SK-N-SH (cell line): ENCODE results near the gene CSRP2. TPM values are rescaled to one million over a fixed set of nuclear protein-coding genes. Genes with fewer than 3 reads are reported as not detected.
A peak's percentile ranks its signal among the peaks of the same experiment; 100 is the strongest.

Source experiments
- CTCF ChIA-PET: fragments of 300-600, 350-600 bp; formaldehyde crosslinking; extraction: SDS; loops from one replicate; lab custom pipeline; 2021; lab: Yijun Ruan, JAX
- POLR2A ChIA-PET: fragments of 350-600 bp; sonication (Branson Sonifier 250); formaldehyde crosslinking; extraction: SDS; loops from one replicate; lab custom pipeline; 2020; ENCODE audit warnings: antibody characterized with exemption, inconsistent platforms; lab: Yijun Ruan, JAX
- DNase-seq: peaks from one replicate; pipeline ENCODE4 v3.0.0; 2012
- H2AFZ ChIP-seq: fragments of 200-600 bp; sonication (generic); 2 replicates; pipeline ENCODE4 v1.8.1; 2016; ENCODE audit warnings: antibody characterized with exemption, mild to moderate bottlenecking, low read depth
- H3F3A ChIP-seq: fragments of 200-600 bp; sonication (generic); replicated peaks from 2 replicates; pipeline ENCODE3; 2016; ENCODE audit warnings: antibody characterized with exemption, mild to moderate bottlenecking; ENCODE audit not compliant: insufficient read depth
- H3K27ac ChIP-seq, 2 experiments: fragments of 200-500 bp in 1 of 2; fragments of 200-600 bp in 1 of 2; sonication (Bioruptor generic) in 1 of 2; sonication (generic), shearing (Covaris generic) in 1 of 2; 2 replicates each; pipeline versions ENCODE4 v1.5.1 to v1.6.1; 2014 to 2016; ENCODE audit warnings: low read depth in 2 of 2, inconsistent platforms in 1 of 2, low read length in 1 of 2, mild to moderate bottlenecking in 1 of 2, mixed read lengths in 1 of 2
- H3K27me3 ChIP-seq: fragments of 200-600 bp; sonication (generic), shearing (Covaris generic); 2 replicates; pipeline ENCODE4 v1.6.1; 2016; ENCODE audit warnings: mixed run types; ENCODE audit not compliant: insufficient read depth
- H3K36me3 ChIP-seq, 2 experiments: fragments of 200-500 bp in 1 of 2; fragments of 200-600 bp in 1 of 2; sonication (Bioruptor generic) in 1 of 2; sonication (generic) in 1 of 2; replicated peaks in 1 of 2; 2 replicates each; pipeline versions ENCODE3 to v1.5.1; 2014 to 2016; ENCODE audit warnings: low read length in 1 of 2, mild to moderate bottlenecking in 1 of 2; ENCODE audit not compliant: insufficient read depth in 2 of 2, control insufficient read depth in 1 of 2
- H3K4me1 ChIP-seq, 2 experiments: fragments of 200-500 bp in 1 of 2; fragments of 200-600 bp in 1 of 2; sonication (Bioruptor generic) in 1 of 2; sonication (generic), shearing (Covaris generic) in 1 of 2; 2 replicates each; pipeline versions ENCODE4 v1.5.1 to v1.6.1; 2014 to 2016; ENCODE audit warnings: low read depth in 1 of 2, low read length in 1 of 2, mixed run types in 1 of 2; ENCODE audit not compliant: insufficient read depth in 2 of 2, control insufficient read depth in 1 of 2
- H3K4me2 ChIP-seq: fragments of 200-600 bp; sonication (generic), shearing (Covaris generic); 2 replicates; pipeline ENCODE4 v1.6.1; 2017; ENCODE audit warnings: mixed run types
- H3K4me3 ChIP-seq, 2 experiments: fragments of 200-500 bp in 1 of 2; fragments of 200-600 bp in 1 of 2; sonication (Bioruptor generic) in 1 of 2; sonication (generic), shearing (Covaris generic) in 1 of 2; 2 replicates each; pipeline versions ENCODE4 v1.5.1 to v1.8.1; 2014 to 2016; ENCODE audit warnings: low read depth in 2 of 2, inconsistent platforms in 1 of 2, low read length in 1 of 2, mild to moderate bottlenecking in 1 of 2, mixed read lengths in 1 of 2, moderate library complexity in 1 of 2
- H3K79me2 ChIP-seq: fragments of 200-600 bp; sonication (generic); 2 replicates; pipeline ENCODE4 v1.8.1; 2017; ENCODE audit warnings: mild to moderate bottlenecking; ENCODE audit not compliant: insufficient read depth
- H3K9ac ChIP-seq: fragments of 200-600 bp; sonication (generic); 2 replicates; pipeline ENCODE4 v1.6.1; 2017; ENCODE audit warnings: mixed run types
- H3K9me2 ChIP-seq: fragments of 200-600 bp; sonication (generic); 2 replicates; pipeline ENCODE4 v1.6.1; 2017; ENCODE audit warnings: mixed run types
- H3K9me3 ChIP-seq: fragments of 200-600 bp; sonication (generic); 2 replicates; pipeline ENCODE4 v1.6.1; 2017; ENCODE audit warnings: mixed run types, mild to moderate bottlenecking, moderate library complexity
- H4K20me1 ChIP-seq: fragments of 200-600 bp; sonication (generic); 2 replicates; pipeline ENCODE4 v1.6.1; 2017; ENCODE audit warnings: mild to moderate bottlenecking, mixed run types; ENCODE audit not compliant: insufficient read depth
- CHD2 ChIP-seq: fragments of 150-350 bp; IDR thresholded peaks from 2 replicates; pipeline ENCODE4 v1.6.1; 2018; ENCODE audit warnings: low read length; ENCODE audit not compliant: partially characterized antibody
- EZH2phosphoT487 ChIP-seq: fragments of 200-600 bp; sonication (generic); IDR thresholded peaks from 2 replicates; pipeline ENCODE4 v1.6.1; 2017; ENCODE audit warnings: low read depth, mixed run types, mild to moderate bottlenecking, antibody characterized with exemption, moderate library complexity, borderline replicate concordance
- JUND ChIP-seq: IDR thresholded peaks from 2 replicates; pipeline ENCODE4 v1.4.0; 2012
- RCOR1 ChIP-seq: fragments of 150-350 bp; IDR thresholded peaks from 2 replicates; pipeline ENCODE4 v1.6.1; 2017; ENCODE audit warnings: antibody characterized with exemption, low read length
- RFX5 ChIP-seq: IDR thresholded peaks from 2 replicates; pipeline ENCODE4 v1.6.1; 2012; ENCODE audit warnings: mild to moderate bottlenecking, improper control_type of control experiment, low read length
- YY1 ChIP-seq: IDR thresholded peaks from 2 replicates; pipeline ENCODE4 v1.4.0; 2012; ENCODE audit warnings: low read depth, mild to moderate bottlenecking
- WGBS: methylation state at CpG from one replicate; pipeline ENCODE4 v1.1.6; 2017; ENCODE audit warnings: low lambda C conversion rate; 5-methylcytosine and 5-hydroxymethylcytosine counted together
- polyA plus RNA-seq, 3 experiments: library from polyadenylated mRNA; depleted of rRNA; stranded (reverse); fragments of >200 nt; gene quantifications; 2 replicates each; pipeline ENCODE4 v1.2.3, GENCODE V29; 2012
- TF ChIP-seq, protein P1 (sequence below): IDR thresholded peaks from 2 replicates; pipeline ENCODE4 v1.4.0; 2012; ENCODE audit warnings: low read depth, borderline replicate concordance
- TF ChIP-seq, protein P2 (sequence below): fragments of 150-350 bp; IDR thresholded peaks from 2 replicates; pipeline ENCODE4 v1.6.1; 2017; ENCODE audit warnings: antibody characterized with exemption, low read length, low read depth, borderline replicate concordance

The CSRP2 gene
- polyA plus RNA-seq, 1 of the 3 experiments (the other 2 are of a cell fraction), result 87.6 TPM

DNA sequence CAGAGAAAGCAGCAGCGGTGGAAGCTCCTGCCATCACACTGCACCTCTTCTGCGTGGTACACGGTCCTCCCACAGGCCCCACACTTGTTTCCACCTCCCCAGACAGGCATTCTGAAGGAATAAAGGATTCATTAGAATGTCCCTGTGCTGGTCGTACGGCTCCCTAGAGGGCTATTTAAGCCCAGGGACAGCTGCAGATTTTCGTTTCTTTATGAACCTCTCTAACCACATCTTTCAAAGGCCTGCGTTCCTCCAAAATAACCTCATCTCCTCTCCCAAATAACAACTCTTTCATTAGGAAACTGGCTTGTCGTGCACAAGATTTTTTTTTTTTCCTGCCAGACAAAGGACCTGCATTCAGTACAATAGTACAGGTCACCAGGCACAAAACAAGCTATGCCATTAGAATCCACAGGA is 12.7 kb downstream of the CSRP2 start:
- CTCF ChIA-PET, result interaction anchor here (2.0 kb wide), 1 partner anchor 144 kb away, joined by 7 read pairs; no protein-coding TSS in a partner anchor
- Histone ChIP-seq H2AFZ (no peak overlapping the region), H3K4me1 (peaks cover 3 to 16% of the 10 kb centered on the region in 2 experiments), H3F3A (peaks cover 19% of the 10 kb centered on the region), H3K27me3 (no peaks in the 10 kb centered on the region), H3K36me3 (peaks cover 13 to 19% of the 10 kb centered on the region in 2 experiments), H3K4me3 (no peak overlapping the region), H3K9ac (no peak overlapping the region), H4K20me1 (no peaks in the 10 kb centered on the region), H3K4me2 (no peak overlapping the region), H3K9me3 (no peaks in the 10 kb centered on the region), H3K27ac (no peak overlapping the region), H3K79me2 (no peaks in the 10 kb centered on the region; the same call in 1 of the 2 replicates), H3K9me2 (no peaks in the 10 kb centered on the region)
- POLR2A ChIA-PET, result no interaction called here
- DNase-seq, result no peak
- TF ChIP-seq YY1 (no peak), JUND (no peak), CHD2 (no peak)
- TF ChIP-seq, protein P1, sequence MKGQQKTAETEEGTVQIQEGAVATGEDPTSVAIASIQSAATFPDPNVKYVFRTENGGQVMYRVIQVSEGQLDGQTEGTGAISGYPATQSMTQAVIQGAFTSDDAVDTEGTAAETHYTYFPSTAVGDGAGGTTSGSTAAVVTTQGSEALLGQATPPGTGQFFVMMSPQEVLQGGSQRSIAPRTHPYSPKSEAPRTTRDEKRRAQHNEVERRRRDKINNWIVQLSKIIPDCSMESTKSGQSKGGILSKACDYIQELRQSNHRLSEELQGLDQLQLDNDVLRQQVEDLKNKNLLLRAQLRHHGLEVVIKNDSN, result no peak
- 95% methylated on average over 8 of the region's 8 CpGs for WGBS

DNA sequence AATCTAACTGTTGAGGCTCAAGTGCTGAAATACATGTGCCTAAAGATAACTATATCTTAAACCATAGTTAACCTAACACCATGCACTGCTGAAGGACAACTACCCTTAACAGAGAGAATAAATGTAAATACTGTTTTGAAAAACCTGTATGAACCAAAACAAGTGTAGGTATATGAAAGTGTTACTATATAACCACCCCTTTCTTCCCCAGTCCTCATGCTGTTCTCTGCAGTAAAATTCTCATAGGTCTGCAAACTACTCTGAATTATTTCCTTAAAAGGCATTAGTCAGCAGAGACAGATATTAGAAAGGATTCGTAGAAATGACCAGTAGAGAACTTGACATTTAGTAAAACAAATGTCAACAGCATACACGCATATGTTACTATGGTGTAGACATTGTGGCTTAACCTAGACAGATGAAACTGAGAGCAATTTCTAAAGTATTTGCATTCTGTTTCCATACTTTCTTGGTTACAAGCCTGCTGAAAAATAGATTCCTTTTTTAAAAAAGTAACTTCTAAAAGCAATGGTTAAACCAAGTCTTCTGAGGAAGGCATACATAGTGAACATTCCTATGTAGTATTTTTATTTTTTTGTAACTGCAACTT is 13.9 kb downstream of the CSRP2 start:
- no peak overlapping the region for H3K4me3 ChIP-seq
- H3K9ac ChIP-seq, result no peak overlapping the region
- H3K36me3 ChIP-seq, result peaks cover 20 to 25% of the 10 kb centered on the region in 2 experiments
- ChIA-PET CTCF (no interaction called here), POLR2A (no interaction called here)
- H3K9me2 ChIP-seq, result no peaks in the 10 kb centered on the region
- no peaks in the 10 kb centered on the region for H4K20me1 ChIP-seq
- no peak overlapping the region for H2AFZ ChIP-seq
- peak overlapping the region; percentile 7 to 29; a peak in 1 of 4 replicates for H3K27ac ChIP-seq
- peaks cover 3 to 16% of the 10 kb centered on the region in 2 experiments for H3K4me1 ChIP-seq
- H3K9me3 ChIP-seq, result no peaks in the 10 kb centered on the region
- 71% methylated on average over 2 of the region's 2 CpGs for WGBS
- no peak for DNase-seq
- no peak overlapping the region for H3K4me2 ChIP-seq
- no peaks in the 10 kb centered on the region for H3K27me3 ChIP-seq
- H3K79me2 ChIP-seq, result no peaks in the 10 kb centered on the region; the same call in 1 of the 2 replicates
- peaks cover 19% of the 10 kb centered on the region for H3F3A ChIP-seq
- TF ChIP-seq RCOR1 (no peak), CHD2 (no peak), YY1 (no peak), RFX5 (no peak), EZH2phosphoT487 (no peak)
- TF ChIP-seq, protein P2, sequence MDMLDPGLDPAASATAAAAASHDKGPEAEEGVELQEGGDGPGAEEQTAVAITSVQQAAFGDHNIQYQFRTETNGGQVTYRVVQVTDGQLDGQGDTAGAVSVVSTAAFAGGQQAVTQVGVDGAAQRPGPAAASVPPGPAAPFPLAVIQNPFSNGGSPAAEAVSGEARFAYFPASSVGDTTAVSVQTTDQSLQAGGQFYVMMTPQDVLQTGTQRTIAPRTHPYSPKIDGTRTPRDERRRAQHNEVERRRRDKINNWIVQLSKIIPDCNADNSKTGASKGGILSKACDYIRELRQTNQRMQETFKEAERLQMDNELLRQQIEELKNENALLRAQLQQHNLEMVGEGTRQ, result no peak
